Astrocyte (in vitro differentiated cells and primary cell): ENCODE results near the gene GADD45B.

Source experiments
- CTCF ChIP-seq: IDR thresholded peaks from 2 replicates; pipeline ENCODE4 v1.5.1; 2011; ENCODE audit warnings: low read depth, mild to moderate bottlenecking, inconsistent platforms, low read length, moderate library complexity; ENCODE audit not compliant: insufficient read depth
- EZH2 ChIP-seq: IDR thresholded peaks from 2 replicates; pipeline ENCODE4 v1.6.1; 2012; ENCODE audit warnings: mild to moderate bottlenecking, low read length, inconsistent platforms; ENCODE audit not compliant: insufficient read depth

GRCh38 chr19:2455851-2456570 lies 19.9 kb upstream of the GADD45B start:
- TF ChIP-seq CTCF: no peak
- no peak for TF ChIP-seq EZH2
